MM.1S (cell line): Measurements from ENCODE around the gene ADAMTS12.

Experiments
- CTCF ChIP-seq: fragments of 300-600 bp; sonication (generic); IDR thresholded peaks from 2 replicates; pipeline ENCODE4 v1.5.1; 2016; ENCODE audit warnings: antibody characterized with exemption, low read length, mixed read lengths
- EZH2 ChIP-seq: fragments of 300-600 bp; sonication (generic); optimal IDR thresholded peaks from 2 replicates; pipeline ENCODE3; 2017; ENCODE audit warnings: low read depth, mild to moderate bottlenecking, antibody characterized with exemption, low read length, mixed read lengths
- EZH2phosphoT487 ChIP-seq: fragments of 300-600 bp; sonication (generic); IDR thresholded peaks from 2 replicates; pipeline ENCODE4 v1.6.1; 2018; ENCODE audit warnings: antibody characterized with exemption, low read length

- TF ChIP-seq CTCF (no peak), EZH2phosphoT487 (no peak), EZH2 (no peak)
Observed at GRCh38 chr5:33867241-33867640, 24.5 kb downstream of the ADAMTS12 start.
